Stimulated activated CD4-positive, alpha-beta T cell treated with anti-CD3 and anti-CD28 coated beads, Interleukin-4, amount 100 ng/mL, for 4 hours (primary cell): ENCODE data around the gene CDKN2B.
"Not testable (repeated sequence)": the region's sequence is repeated elsewhere in the genome, so short reads cannot be mapped to it uniquely, and the experiment has no call there.

Experiments
- DNase-seq, 2 experiments: peaks; one replicate each; pipeline ENCODE4 v3.0.0-alpha.2; 2020

The CDKN2B gene

GRCh38 chr9:22008717-22009505, at the start of gene CDKN2B:
Gene CDKN2B (minus strand): TSS chr9:22009305. CDS start chr9:22008953, 352 bp downstream.
- peak; percentile 32 to 65 for DNase-seq

GRCh38 chr9:22057972-22058371, 48.9 kb upstream of the CDKN2B start:
- DNase-seq, result not testable (repeated sequence)

- no peak for DNase-seq
Observed at GRCh38 chr9:22056402-22056801, 47.3 kb upstream of the CDKN2B start.

GRCh38 chr9:22055090-22055489, 46.0 kb upstream of the CDKN2B start:
- DNase-seq, result no peak

GRCh38 chr9:22054529-22054928, 45.4 kb upstream of the CDKN2B start:
- no peak for DNase-seq

GRCh38 chr9:22054076-22054475, 45.0 kb upstream of the CDKN2B start:
- DNase-seq, result no peak

- DNase-seq, result no peak
Observed at GRCh38 chr9:22053178-22053577, 44.1 kb upstream of the CDKN2B start.

GRCh38 chr9:22052376-22052945, 43.4 kb upstream of the CDKN2B start:
- DNase-seq, result peak in 1 of 2 experiments; percentile 3

- no peak for DNase-seq
Observed at GRCh38 chr9:22050924-22051323, 41.8 kb upstream of the CDKN2B start.

GRCh38 chr9:22049411-22049810, 40.3 kb upstream of the CDKN2B start:
- DNase-seq, result no peak

GRCh38 chr9:22047596-22047995, 38.5 kb upstream of the CDKN2B start:
- no peak for DNase-seq

GRCh38 chr9:22046243-22046885, 37.3 kb upstream of the CDKN2B start:
- no peak for DNase-seq

- DNase-seq, result no peak
Observed at GRCh38 chr9:22045423-22045822, 36.3 kb upstream of the CDKN2B start.

GRCh38 chr9:22044583-22044982, 35.5 kb upstream of the CDKN2B start:
- DNase-seq, result no peak

- DNase-seq, result no peak
Observed at GRCh38 chr9:22043928-22044327, 34.8 kb upstream of the CDKN2B start.

GRCh38 chr9:22041775-22042174, 32.7 kb upstream of the CDKN2B start:
- DNase-seq, result no peak

- DNase-seq, result no peak
Observed at GRCh38 chr9:22041344-22041743, 32.2 kb upstream of the CDKN2B start.

GRCh38 chr9:22040760-22041159, 31.7 kb upstream of the CDKN2B start:
- DNase-seq, result no peak

GRCh38 chr9:22039258-22039657, 30.2 kb upstream of the CDKN2B start:
- DNase-seq, result no peak

- no peak for DNase-seq
Observed at GRCh38 chr9:22037954-22038690, 29.0 kb upstream of the CDKN2B start.

GRCh38 chr9:22036866-22037626, 27.9 kb upstream of the CDKN2B start:
- DNase-seq, result no peak

GRCh38 chr9:22035591-22036011, 26.5 kb upstream of the CDKN2B start:
- no peak for DNase-seq
